ENCODE data around the gene ITSN2. TPM values are rescaled to one million over a fixed set of nuclear protein-coding genes. Genes with fewer than 3 reads are reported as not detected.

Gene ITSN2
- total RNA-seq, 1 donor from 2014 or later = 23.8 TPM

DNA sequence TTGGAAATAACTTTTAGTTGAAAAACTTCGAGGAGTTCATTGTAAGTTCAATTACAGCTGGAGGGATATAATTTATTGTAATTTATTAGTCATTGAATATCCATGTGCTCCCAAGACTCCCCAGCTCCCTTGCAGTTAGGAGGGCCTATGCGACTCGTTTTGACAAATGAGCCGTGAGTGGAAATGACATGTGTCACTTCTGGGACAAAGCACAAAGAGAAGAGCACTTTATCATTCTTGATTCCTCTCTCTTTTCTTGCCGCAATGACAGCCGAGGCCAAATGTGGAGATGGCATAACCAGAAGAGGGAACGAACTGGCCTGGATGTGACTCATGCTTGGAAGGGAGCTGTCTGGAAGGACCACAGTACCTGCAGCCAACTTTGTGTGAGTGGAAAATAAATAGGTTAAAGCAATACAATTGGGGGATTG is 44.2 kb upstream of the ITSN2 start:
- peak overlapping the region; percentile 61 for H3K4me2 ChIP-seq (ENCODE audit: low read length)
- H3K4me3 ChIP-seq (ENCODE audit: insufficient read depth, low read depth, low read length) = no peak overlapping the region
- no peaks in the 10 kb centered on the region for H3K36me3 Mint-ChIP-seq (ENCODE audit: low read depth, unreplicated experiment)
- no peaks in the 10 kb centered on the region for H3K79me2 ChIP-seq (ENCODE audit: insufficient read depth, low read length)
- no peak overlapping the region for H2AFZ ChIP-seq (ENCODE audit: low read depth, low read length)
- no peak overlapping the region for H3K9ac ChIP-seq (ENCODE audit: low read length)
- no peaks in the 10 kb centered on the region for H3K36me3 ChIP-seq (ENCODE audit: insufficient read depth, low read length)
- H3K4me1 Mint-ChIP-seq (ENCODE audit: low read depth, unreplicated experiment) = no peaks in the 10 kb centered on the region
- peaks cover 3% of the 10 kb centered on the region for H3K27me3 ChIP-seq (ENCODE audit: insufficient read depth, low read length)
- H3K27me3 Mint-ChIP-seq (ENCODE audit: low read depth, unreplicated experiment) = no peaks in the 10 kb centered on the region
- TF ChIP-seq EZH2 (IDR thresholded peaks at IDR 0.05; ENCODE audit: insufficient read depth, low read length) = no peak
- TF ChIP-seq, protein P1, sequence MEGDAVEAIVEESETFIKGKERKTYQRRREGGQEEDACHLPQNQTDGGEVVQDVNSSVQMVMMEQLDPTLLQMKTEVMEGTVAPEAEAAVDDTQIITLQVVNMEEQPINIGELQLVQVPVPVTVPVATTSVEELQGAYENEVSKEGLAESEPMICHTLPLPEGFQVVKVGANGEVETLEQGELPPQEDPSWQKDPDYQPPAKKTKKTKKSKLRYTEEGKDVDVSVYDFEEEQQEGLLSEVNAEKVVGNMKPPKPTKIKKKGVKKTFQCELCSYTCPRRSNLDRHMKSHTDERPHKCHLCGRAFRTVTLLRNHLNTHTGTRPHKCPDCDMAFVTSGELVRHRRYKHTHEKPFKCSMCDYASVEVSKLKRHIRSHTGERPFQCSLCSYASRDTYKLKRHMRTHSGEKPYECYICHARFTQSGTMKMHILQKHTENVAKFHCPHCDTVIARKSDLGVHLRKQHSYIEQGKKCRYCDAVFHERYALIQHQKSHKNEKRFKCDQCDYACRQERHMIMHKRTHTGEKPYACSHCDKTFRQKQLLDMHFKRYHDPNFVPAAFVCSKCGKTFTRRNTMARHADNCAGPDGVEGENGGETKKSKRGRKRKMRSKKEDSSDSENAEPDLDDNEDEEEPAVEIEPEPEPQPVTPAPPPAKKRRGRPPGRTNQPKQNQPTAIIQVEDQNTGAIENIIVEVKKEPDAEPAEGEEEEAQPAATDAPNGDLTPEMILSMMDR (IDR thresholded peaks at IDR 0.05; ENCODE audit: insufficient read depth, low read depth, low read length) = no peak
- H3K4me1 ChIP-seq (ENCODE audit: insufficient read depth, low read length) = peaks cover 4% of the 10 kb centered on the region
- peaks cover 3% of the 10 kb centered on the region for H3K9me3 ChIP-seq (ENCODE audit: insufficient read depth, low read depth, low read length)
- H3K27ac Mint-ChIP-seq (ENCODE audit: unreplicated experiment) = no peak overlapping the region
- no peaks in the 10 kb centered on the region for H3K9me3 Mint-ChIP-seq (ENCODE audit: unreplicated experiment)
- no peaks in the 10 kb centered on the region for H4K20me1 ChIP-seq (ENCODE audit: insufficient read depth, low read length)
- peak; percentile 63 for DNase-seq (ENCODE audit: low read depth)
- H3K27ac ChIP-seq (ENCODE audit: low read depth, low read length) = no peak overlapping the region
- H3K4me3 Mint-ChIP-seq (ENCODE audit: unreplicated experiment) = no peak overlapping the region
- peak; percentile 47 for FAIRE-seq

DNA sequence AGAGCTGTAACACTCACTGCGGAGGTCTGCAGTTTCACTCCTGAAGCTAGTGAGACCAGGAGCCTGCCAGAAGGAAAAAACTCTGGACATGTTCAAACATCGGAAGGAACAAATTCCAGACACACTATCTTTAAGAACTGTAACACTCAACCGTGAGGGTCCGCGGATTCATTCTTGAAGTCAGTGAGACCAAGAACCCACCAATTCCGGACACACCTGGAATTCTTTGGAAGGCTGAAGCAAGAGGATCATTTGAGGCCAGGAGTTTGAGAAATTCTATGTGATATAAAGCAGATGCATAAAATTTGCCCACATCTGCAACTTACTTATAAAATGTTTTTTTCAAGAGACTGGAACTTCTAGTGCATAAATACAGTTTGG is 43.5 kb upstream of the ITSN2 start:
- peaks cover 3% of the 10 kb centered on the region for H3K27me3 ChIP-seq (ENCODE audit: insufficient read depth, low read length)
- FAIRE-seq = no peak
- H3K36me3 ChIP-seq (ENCODE audit: insufficient read depth, low read length) = no peaks in the 10 kb centered on the region
- H3K79me2 ChIP-seq (ENCODE audit: insufficient read depth, low read length) = no peaks in the 10 kb centered on the region
- Mint-ChIP-seq H3K36me3 (ENCODE audit: low read depth, unreplicated experiment) (no peaks in the 10 kb centered on the region), H3K4me1 (ENCODE audit: low read depth, unreplicated experiment) (no peaks in the 10 kb centered on the region), H3K9me3 (ENCODE audit: unreplicated experiment) (no peaks in the 10 kb centered on the region), H3K27me3 (ENCODE audit: low read depth, unreplicated experiment) (no peaks in the 10 kb centered on the region), H3K27ac (ENCODE audit: unreplicated experiment) (no peak overlapping the region), H3K4me3 (ENCODE audit: unreplicated experiment) (no peak overlapping the region)
- H3K9me3 ChIP-seq (ENCODE audit: insufficient read depth, low read depth, low read length) = peaks cover 3% of the 10 kb centered on the region
- H3K4me2 ChIP-seq (ENCODE audit: low read length) = no peak overlapping the region
- no peak overlapping the region for H2AFZ ChIP-seq (ENCODE audit: low read depth, low read length)
- peaks cover 4% of the 10 kb centered on the region for H3K4me1 ChIP-seq (ENCODE audit: insufficient read depth, low read length)
- TF ChIP-seq EZH2 (IDR thresholded peaks at IDR 0.05; ENCODE audit: insufficient read depth, low read length) = no peak
- TF ChIP-seq, protein P1 (IDR thresholded peaks at IDR 0.05; ENCODE audit: insufficient read depth, low read depth, low read length) = no peak
- no peak overlapping the region for H3K9ac ChIP-seq (ENCODE audit: low read length)
- H4K20me1 ChIP-seq (ENCODE audit: insufficient read depth, low read length) = no peaks in the 10 kb centered on the region
- no peak overlapping the region for H3K27ac ChIP-seq (ENCODE audit: low read depth, low read length)
- no peak overlapping the region for H3K4me3 ChIP-seq (ENCODE audit: insufficient read depth, low read depth, low read length)
- no peak for DNase-seq (ENCODE audit: low read depth)

DNA sequence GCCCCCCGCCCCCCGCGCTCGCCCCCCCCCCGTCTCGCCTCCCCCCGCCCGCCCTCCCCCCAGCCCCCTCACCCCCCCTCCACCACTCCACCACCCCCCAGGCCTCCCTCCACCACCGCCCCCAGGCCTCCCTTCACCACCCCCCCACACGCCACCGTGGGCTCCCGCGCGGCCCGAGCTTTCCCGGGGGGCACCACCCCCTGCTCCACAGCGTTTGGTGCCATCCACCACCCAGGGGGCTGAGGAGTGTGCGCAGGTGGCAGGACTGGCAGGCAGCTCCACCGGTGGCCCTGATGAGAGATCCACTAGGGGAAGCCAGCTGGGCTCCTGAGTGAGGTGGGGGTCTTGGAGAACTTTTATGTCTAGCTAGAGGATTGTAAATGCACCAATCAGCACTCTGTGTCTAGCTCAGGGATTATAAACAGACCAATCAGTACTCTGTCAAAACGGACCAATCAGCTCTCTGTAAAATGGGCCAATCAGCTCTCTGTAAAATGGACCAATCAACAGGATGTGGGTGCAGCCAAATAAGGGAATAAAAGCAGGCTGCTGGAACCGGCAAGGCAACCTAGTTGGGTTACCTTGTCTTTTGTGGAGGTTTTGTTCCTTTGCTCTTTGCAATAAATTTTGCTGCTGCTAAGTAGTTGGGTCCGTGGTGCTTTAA is 43.0 kb upstream of the ITSN2 start:
- H3K9me3 Mint-ChIP-seq (ENCODE audit: unreplicated experiment) = no peaks in the 10 kb centered on the region
- H3K4me1 Mint-ChIP-seq (ENCODE audit: low read depth, unreplicated experiment) = no peaks in the 10 kb centered on the region
- Histone ChIP-seq H3K4me1 (ENCODE audit: insufficient read depth, low read length) (peaks cover 4% of the 10 kb centered on the region), H3K27ac (ENCODE audit: low read depth, low read length) (no peak overlapping the region), H3K4me2 (ENCODE audit: low read length) (no peak overlapping the region), H3K36me3 (ENCODE audit: insufficient read depth, low read length) (no peaks in the 10 kb centered on the region), H3K9me3 (ENCODE audit: insufficient read depth, low read depth, low read length) (peaks cover 3% of the 10 kb centered on the region), H3K27me3 (ENCODE audit: insufficient read depth, low read length) (peaks cover 3% of the 10 kb centered on the region), H3K9ac (ENCODE audit: low read length) (no peak overlapping the region), H2AFZ (ENCODE audit: low read depth, low read length) (no peak overlapping the region), H3K79me2 (ENCODE audit: insufficient read depth, low read length) (no peaks in the 10 kb centered on the region), H4K20me1 (ENCODE audit: insufficient read depth, low read length) (no peaks in the 10 kb centered on the region), H3K4me3 (ENCODE audit: insufficient read depth, low read depth, low read length) (no peak overlapping the region)
- no peak overlapping the region for H3K27ac Mint-ChIP-seq (ENCODE audit: unreplicated experiment)
- TF ChIP-seq, protein P1 (IDR thresholded peaks at IDR 0.05; ENCODE audit: insufficient read depth, low read depth, low read length) = no peak
- TF ChIP-seq EZH2 (IDR thresholded peaks at IDR 0.05; ENCODE audit: insufficient read depth, low read length) = no peak
- no peaks in the 10 kb centered on the region for H3K36me3 Mint-ChIP-seq (ENCODE audit: low read depth, unreplicated experiment)
- H3K4me3 Mint-ChIP-seq (ENCODE audit: unreplicated experiment) = no peak overlapping the region
- H3K27me3 Mint-ChIP-seq (ENCODE audit: low read depth, unreplicated experiment) = no peaks in the 10 kb centered on the region
- DNase-seq (ENCODE audit: low read depth) (no peak), FAIRE-seq (no peak)
